WTC11 (cell line): ENCODE data around the gene CMTM7. TPM values are rescaled to one million over a fixed set of nuclear protein-coding genes. Genes with fewer than 3 reads are reported as not detected.

Source experiments
- ATAC-seq: fragments of 200-7000 bp; cut with Tn5 transposase; 2 replicates; pipeline ENCODE4 v1.10.0; 2021; ENCODE audit warnings: mild to moderate bottlenecking, moderate library complexity
- CTCF ChIA-PET: fragments of 300-600 bp; sonication (Branson Sonifier 250); formaldehyde crosslinking; loops from one replicate; lab custom pipeline; 2021; ENCODE audit warnings: antibody characterized with exemption; lab: Charles Lee
- POLR2A ChIA-PET: fragments of 350-600 bp; sonication (Branson Sonifier 250); formaldehyde crosslinking; loops from one replicate; lab custom pipeline; 2021; ENCODE audit warnings: antibody characterized with exemption; lab: Charles Lee
- DNase-seq: peaks from one replicate; pipeline ENCODE4 v3.0.0; 2021; ENCODE audit warnings: low spot score
- H3K27ac Mint-ChIP-seq: 2 replicates; pipeline ENCODE4 v1.8.0; 2021; ENCODE audit warnings: mixed read lengths
- H3K27me3 Mint-ChIP-seq: 2 replicates; pipeline ENCODE4 v1.8.0; 2021; ENCODE audit warnings: low read depth, mild to moderate bottlenecking, moderate library complexity, mixed read lengths
- H3K36me3 Mint-ChIP-seq: 2 replicates; pipeline ENCODE4 v1.8.0; 2021; ENCODE audit warnings: mixed read lengths
- H3K4me1 Mint-ChIP-seq: 2 replicates; pipeline ENCODE4 v1.8.0; 2022; ENCODE audit warnings: mixed read lengths
- H3K4me3 Mint-ChIP-seq: 2 replicates; pipeline ENCODE4 v1.8.0; 2021; ENCODE audit warnings: mild to moderate bottlenecking, moderate library complexity, mixed read lengths
- H3K9me3 Mint-ChIP-seq: 2 replicates; pipeline ENCODE4 v1.8.0; 2021; ENCODE audit warnings: mixed read lengths
- ARID4B ChIP-seq: sonication (generic); formaldehyde crosslinking; IDR thresholded peaks from 2 replicates; pipeline ENCODE4 v1.8.0; 2023; ENCODE audit warnings: missing genetic modification reagents, mild to moderate bottlenecking, borderline replicate concordance
- ATF1 ChIP-seq: sonication (generic); formaldehyde crosslinking; IDR thresholded peaks from 2 replicates; pipeline ENCODE4 v1.8.1; 2023; ENCODE audit warnings: mild to moderate bottlenecking, moderate library complexity, missing genetic modification reagents
- ESRRA ChIP-seq: sonication (generic); formaldehyde crosslinking; IDR thresholded peaks from 2 replicates; pipeline ENCODE4 v1.8.1; 2022; ENCODE audit warnings: mild to moderate bottlenecking, missing genetic modification reagents, borderline replicate concordance
- FOXK1 ChIP-seq: sonication (generic); formaldehyde crosslinking; IDR thresholded peaks from 2 replicates; pipeline ENCODE4 v1.8.0; 2022; ENCODE audit warnings: mild to moderate bottlenecking, moderate library complexity, missing genetic modification reagents
- FOXP1 ChIP-seq: sonication (generic); formaldehyde crosslinking; IDR thresholded peaks from 2 replicates; pipeline ENCODE4 v1.8.0; 2022; ENCODE audit warnings: missing genetic modification reagents, mild to moderate bottlenecking, moderate library complexity, borderline replicate concordance
- GABPB1 ChIP-seq: sonication (generic); formaldehyde crosslinking; IDR thresholded peaks from 2 replicates; pipeline ENCODE4 v1.8.1; 2023; ENCODE audit warnings: mild to moderate bottlenecking, missing genetic modification reagents
- GTF2I ChIP-seq: fragments of 250-450 bp; sonication (Bioruptor Pico); conservative IDR thresholded peaks from 2 replicates; pipeline ENCODE4 v1.4.0; 2021; ENCODE audit warnings: mild to moderate bottlenecking
- JUN ChIP-seq: sonication (generic); formaldehyde crosslinking; IDR thresholded peaks from 2 replicates; pipeline ENCODE4 v1.8.0; 2023; ENCODE audit warnings: mild to moderate bottlenecking, missing genetic modification reagents
- MXD4 ChIP-seq: fragments of 250-450 bp; sonication (Bioruptor Pico); IDR thresholded peaks from 2 replicates; pipeline ENCODE4 v1.8.0; 2021; ENCODE audit warnings: mild to moderate bottlenecking, moderate library complexity, borderline replicate concordance
- NFE2L1 ChIP-seq: sonication (generic); formaldehyde crosslinking; IDR thresholded peaks from 2 replicates; pipeline ENCODE4 v1.8.1; 2023; ENCODE audit warnings: missing genetic modification reagents
- NR2C2 ChIP-seq: sonication (generic); formaldehyde crosslinking; IDR thresholded peaks from 2 replicates; pipeline ENCODE4 v1.8.0; 2022; ENCODE audit warnings: mild to moderate bottlenecking, missing genetic modification reagents
- PRRX2 ChIP-seq: fragments of 250-450 bp; sonication (Bioruptor Pico); IDR thresholded peaks from 2 replicates; pipeline ENCODE4 v1.8.0; 2021; ENCODE audit warnings: mild to moderate bottlenecking
- SMAD4 ChIP-seq: sonication (generic); formaldehyde crosslinking; IDR thresholded peaks from 2 replicates; pipeline ENCODE4 v1.8.0; 2022; ENCODE audit warnings: mild to moderate bottlenecking, missing genetic modification reagents
- SP1 ChIP-seq: sonication (generic); formaldehyde crosslinking; conservative IDR thresholded peaks from 2 replicates; pipeline ENCODE4 v1.8.1; 2022; ENCODE audit warnings: missing genetic modification reagents
- TEAD1 ChIP-seq: sonication (generic); formaldehyde crosslinking; IDR thresholded peaks from 2 replicates; pipeline ENCODE4 v1.8.0; 2022; ENCODE audit warnings: mild to moderate bottlenecking, missing genetic modification reagents
- TP53 ChIP-seq: sonication (generic); formaldehyde crosslinking; IDR thresholded peaks from 2 replicates; pipeline ENCODE4 v1.8.1; 2023; ENCODE audit warnings: mild to moderate bottlenecking, missing genetic modification reagents
- USF2 ChIP-seq: sonication (generic); formaldehyde crosslinking; IDR thresholded peaks from 2 replicates; pipeline ENCODE4 v1.8.1; 2023; ENCODE audit warnings: mild to moderate bottlenecking, missing genetic modification reagents, moderate library complexity
- ZBTB21 ChIP-seq: sonication (generic); formaldehyde crosslinking; IDR thresholded peaks from 2 replicates; pipeline ENCODE4 v1.8.1; 2023; ENCODE audit warnings: mild to moderate bottlenecking, missing genetic modification reagents, borderline replicate concordance
- ZNF121 ChIP-seq: sonication (generic); formaldehyde crosslinking; IDR thresholded peaks from 2 replicates; pipeline ENCODE4 v1.8.0; 2023; ENCODE audit warnings: missing genetic modification reagents
- ZNF317 ChIP-seq: sonication (generic); formaldehyde crosslinking; IDR thresholded peaks from 2 replicates; pipeline ENCODE4 v1.8.1; 2023; ENCODE audit warnings: low read depth, mild to moderate bottlenecking, moderate library complexity, missing genetic modification reagents, borderline replicate concordance
- ZSCAN18 ChIP-seq: fragments of 250-450 bp; sonication (Bioruptor Pico); IDR thresholded peaks from 2 replicates; pipeline ENCODE4 v2.1.2; 2022; ENCODE audit warnings: mild to moderate bottlenecking, moderate library complexity
- total RNA-seq: library from RNA; stranded (reverse); gene quantifications from 3 replicates; pipeline ENCODE4 v1.2.3, GENCODE V29; 2021
- TF ChIP-seq, protein P1 (sequence below): fragments of 200-600 bp; IDR thresholded peaks from 2 replicates; pipeline ENCODE4 v1.8.0; 2022; ENCODE audit warnings: antibody characterized with exemption
- TF ChIP-seq, protein P2 (sequence below): sonication (generic); formaldehyde crosslinking; IDR thresholded peaks from 2 replicates; pipeline ENCODE4 v1.8.1; 2022; ENCODE audit warnings: mild to moderate bottlenecking, missing genetic modification reagents, moderate library complexity, borderline replicate concordance

Gene CMTM7
- total RNA-seq, 1 experiment from 2014 or later: 23.4 TPM

DNA sequence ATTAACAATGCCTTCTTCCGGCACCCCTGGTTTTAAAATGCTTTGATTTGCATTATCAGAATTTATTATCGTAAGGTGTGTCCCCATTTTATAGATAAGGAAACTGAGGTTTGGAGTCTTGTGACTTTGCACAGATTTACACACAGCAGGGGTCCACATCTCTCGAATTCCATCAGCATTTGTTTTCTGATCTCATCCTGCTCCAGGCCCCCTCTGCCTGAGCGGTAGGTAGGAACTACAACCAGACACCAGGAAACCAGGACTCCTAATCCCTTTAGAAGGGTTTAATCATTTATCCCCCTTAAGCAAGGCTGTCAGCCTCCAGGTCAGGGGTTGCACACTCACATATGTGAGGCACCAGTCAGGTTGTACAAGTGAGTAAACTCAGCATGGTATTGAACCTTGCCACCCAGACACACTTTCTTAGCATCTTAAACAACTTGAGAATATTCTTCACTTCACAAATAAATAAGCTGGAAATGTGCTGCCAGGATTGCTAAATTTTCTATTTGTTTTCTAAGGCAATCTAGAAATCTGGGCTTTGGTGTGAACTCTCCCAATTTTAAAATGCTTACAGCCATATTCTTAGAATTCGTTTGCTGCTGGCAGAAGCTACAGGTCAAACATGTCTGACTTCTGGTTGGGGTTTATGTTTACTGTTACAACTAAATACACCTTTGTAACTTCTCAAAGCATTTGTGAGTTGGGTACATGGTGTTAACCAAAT, 31.7 kb upstream of the CMTM7 start:
- ChIA-PET POLR2A (no interaction called here), CTCF (interaction anchor here (0.5 to 0.9 kb wide), 2 partner anchors 108 to 185 kb away, joined by 3 to 4 read pairs; no protein-coding TSS in a partner anchor)
- no peaks in the 10 kb centered on the region; the same call in 1 of the 2 replicates for H3K27me3 Mint-ChIP-seq
- ATAC-seq (peak; percentile 81), DNase-seq (peak; percentile 29)
- TF ChIP-seq GTF2I (CRISPR knock-in tag) (peak; percentile 97), ESRRA (CRISPR knock-in tag) (no peak), JUN (no peak), USF2 (0 out of 2 replicates have a peak, but pooled peaks have one; percentile 12)
- peaks cover 3% of the 10 kb centered on the region; the same call in 1 of the 2 replicates for H3K36me3 Mint-ChIP-seq
- no peak overlapping the region for H3K4me3 Mint-ChIP-seq
- H3K27ac Mint-ChIP-seq: peak overlapping the region; percentile 86
- peaks cover 20% of the 10 kb centered on the region for H3K4me1 Mint-ChIP-seq
- H3K9me3 Mint-ChIP-seq: no peaks in the 10 kb centered on the region

GRCh38 chr3:32360493-32360827, 31.2 kb upstream of the CMTM7 start:
- H3K9me3 Mint-ChIP-seq: no peaks in the 10 kb centered on the region
- POLR2A ChIA-PET: no interaction called here
- no peak overlapping the region for H3K4me3 Mint-ChIP-seq
- H3K27me3 Mint-ChIP-seq: no peaks in the 10 kb centered on the region; the same call in 1 of the 2 replicates
- no peak for DNase-seq
- H3K27ac Mint-ChIP-seq: peak overlapping the region; percentile 86
- peaks cover 3% of the 10 kb centered on the region; the same call in 1 of the 2 replicates for H3K36me3 Mint-ChIP-seq
- no peak for ATAC-seq
- no peak for TF ChIP-seq FOXK1 (CRISPR knock-in tag)
- no peak for TF ChIP-seq PRRX2 (CRISPR knock-in tag)
- TF ChIP-seq ZSCAN18 (CRISPR knock-in tag): no peak
- no peak for TF ChIP-seq ARID4B (CRISPR knock-in tag)
- no peak for TF ChIP-seq NFE2L1 (CRISPR knock-in tag)
- no peak for TF ChIP-seq MXD4
- no peak for TF ChIP-seq GTF2I (CRISPR knock-in tag)
- TF ChIP-seq NR2C2 (CRISPR knock-in tag): no peak
- TF ChIP-seq TP53 (CRISPR knock-in tag): no peak
- TF ChIP-seq, protein P1, sequence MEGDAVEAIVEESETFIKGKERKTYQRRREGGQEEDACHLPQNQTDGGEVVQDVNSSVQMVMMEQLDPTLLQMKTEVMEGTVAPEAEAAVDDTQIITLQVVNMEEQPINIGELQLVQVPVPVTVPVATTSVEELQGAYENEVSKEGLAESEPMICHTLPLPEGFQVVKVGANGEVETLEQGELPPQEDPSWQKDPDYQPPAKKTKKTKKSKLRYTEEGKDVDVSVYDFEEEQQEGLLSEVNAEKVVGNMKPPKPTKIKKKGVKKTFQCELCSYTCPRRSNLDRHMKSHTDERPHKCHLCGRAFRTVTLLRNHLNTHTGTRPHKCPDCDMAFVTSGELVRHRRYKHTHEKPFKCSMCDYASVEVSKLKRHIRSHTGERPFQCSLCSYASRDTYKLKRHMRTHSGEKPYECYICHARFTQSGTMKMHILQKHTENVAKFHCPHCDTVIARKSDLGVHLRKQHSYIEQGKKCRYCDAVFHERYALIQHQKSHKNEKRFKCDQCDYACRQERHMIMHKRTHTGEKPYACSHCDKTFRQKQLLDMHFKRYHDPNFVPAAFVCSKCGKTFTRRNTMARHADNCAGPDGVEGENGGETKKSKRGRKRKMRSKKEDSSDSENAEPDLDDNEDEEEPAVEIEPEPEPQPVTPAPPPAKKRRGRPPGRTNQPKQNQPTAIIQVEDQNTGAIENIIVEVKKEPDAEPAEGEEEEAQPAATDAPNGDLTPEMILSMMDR: no peak
- TF ChIP-seq ATF1 (CRISPR knock-in tag): no peak
- no peak for TF ChIP-seq ZNF121
- TF ChIP-seq SMAD4 (CRISPR knock-in tag): no peak
- no peak for TF ChIP-seq ZBTB21 (CRISPR knock-in tag)
- TF ChIP-seq, protein P2, sequence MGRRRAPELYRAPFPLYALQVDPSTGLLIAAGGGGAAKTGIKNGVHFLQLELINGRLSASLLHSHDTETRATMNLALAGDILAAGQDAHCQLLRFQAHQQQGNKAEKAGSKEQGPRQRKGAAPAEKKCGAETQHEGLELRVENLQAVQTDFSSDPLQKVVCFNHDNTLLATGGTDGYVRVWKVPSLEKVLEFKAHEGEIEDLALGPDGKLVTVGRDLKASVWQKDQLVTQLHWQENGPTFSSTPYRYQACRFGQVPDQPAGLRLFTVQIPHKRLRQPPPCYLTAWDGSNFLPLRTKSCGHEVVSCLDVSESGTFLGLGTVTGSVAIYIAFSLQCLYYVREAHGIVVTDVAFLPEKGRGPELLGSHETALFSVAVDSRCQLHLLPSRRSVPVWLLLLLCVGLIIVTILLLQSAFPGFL (CRISPR knock-in tag): no peak
- no peak for TF ChIP-seq ZNF317 (CRISPR knock-in tag)
- TF ChIP-seq SP1 (CRISPR knock-in tag): no peak
- no peak for TF ChIP-seq FOXP1
- no peak for TF ChIP-seq GABPB1 (CRISPR knock-in tag)
- TF ChIP-seq TEAD1: no peak
- CTCF ChIA-PET: interaction anchor here (0.5 to 0.9 kb wide), 2 partner anchors 107 to 185 kb away, joined by 3 to 4 read pairs; no protein-coding TSS in a partner anchor
- H3K4me1 Mint-ChIP-seq: peaks cover 20% of the 10 kb centered on the region
